Adipocyte (in vitro differentiated cells): ENCODE data around the gene UBL7.

Experiments used
- DNase-seq: peaks from one replicate; pipeline ENCODE4 v3.0.0-alpha.2; 2015; ENCODE audit warnings: low read depth
- H3K27me3 ChIP-seq: replicated peaks from 2 replicates; pipeline ENCODE4 v1.7.0; 2013; ENCODE audit warnings: mild to moderate bottlenecking, low read length, moderate library complexity; ENCODE audit not compliant: control insufficient read depth, insufficient read depth
- H3K36me3 ChIP-seq: 2 replicates; pipeline ENCODE4 v1.7.0; 2013; ENCODE audit warnings: low read length, mild to moderate bottlenecking, moderate library complexity; ENCODE audit not compliant: control insufficient read depth, insufficient read depth, severe bottlenecking
- H3K4me1 ChIP-seq: 2 replicates; pipeline ENCODE4 v1.7.0; 2013; ENCODE audit warnings: mild to moderate bottlenecking, low read length, moderate library complexity; ENCODE audit not compliant: control insufficient read depth, insufficient read depth
- H3K4me3 ChIP-seq: 2 replicates; pipeline ENCODE4 v1.7.0; 2013; ENCODE audit warnings: mild to moderate bottlenecking, low read length, moderate library complexity
- H3K9ac ChIP-seq: 2 replicates; pipeline ENCODE4 v1.7.0; 2013; ENCODE audit warnings: mild to moderate bottlenecking, low read length, moderate library complexity
- H3K9me3 ChIP-seq: 2 replicates; pipeline ENCODE4 v1.7.0; 2013; ENCODE audit warnings: mild to moderate bottlenecking, low read length, moderate library complexity; ENCODE audit not compliant: control insufficient read depth

UBL7 gene, protein sequence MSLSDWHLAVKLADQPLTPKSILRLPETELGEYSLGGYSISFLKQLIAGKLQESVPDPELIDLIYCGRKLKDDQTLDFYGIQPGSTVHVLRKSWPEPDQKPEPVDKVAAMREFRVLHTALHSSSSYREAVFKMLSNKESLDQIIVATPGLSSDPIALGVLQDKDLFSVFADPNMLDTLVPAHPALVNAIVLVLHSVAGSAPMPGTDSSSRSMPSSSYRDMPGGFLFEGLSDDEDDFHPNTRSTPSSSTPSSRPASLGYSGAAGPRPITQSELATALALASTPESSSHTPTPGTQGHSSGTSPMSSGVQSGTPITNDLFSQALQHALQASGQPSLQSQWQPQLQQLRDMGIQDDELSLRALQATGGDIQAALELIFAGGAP

GRCh38 chr15:74460871-74461846, at the start of gene UBL7:
Gene UBL7, minus strand, starts transcription at chr15:74461160. Its CDS starts 2,293 bp downstream, at chr15:74458867.
- H3K4me3 ChIP-seq: peak within 1 kb of the TSS; percentile 99
- no peaks in the 10 kb centered on the region for H3K27me3 ChIP-seq
- no peaks in the 10 kb centered on the region for H3K9me3 ChIP-seq
- DNase-seq: peak; percentile 99
- H3K36me3 ChIP-seq: peaks cover 4% of the 10 kb centered on the region
- H3K9ac ChIP-seq: peak within 1 kb of the TSS; percentile 94
- H3K4me1 ChIP-seq: peaks cover 12% of the 10 kb centered on the region

GRCh38 chr15:74506515-74506840, 45.5 kb upstream of the UBL7 start:
- Histone ChIP-seq H3K9me3 (no peaks in the 10 kb centered on the region), H3K4me3 (no peak overlapping the region), H3K4me1 (no peaks in the 10 kb centered on the region), H3K36me3 (no peaks in the 10 kb centered on the region), H3K27me3 (no peaks in the 10 kb centered on the region), H3K9ac (no peak overlapping the region)
- DNase-seq: no peak

GRCh38 chr15:74505837-74506514, 45.0 kb upstream of the UBL7 start:
- Histone ChIP-seq H3K9me3 (no peaks in the 10 kb centered on the region), H3K4me1 (no peaks in the 10 kb centered on the region), H3K27me3 (no peaks in the 10 kb centered on the region), H3K36me3 (no peaks in the 10 kb centered on the region), H3K9ac (no peak overlapping the region), H3K4me3 (no peak overlapping the region)
- DNase-seq: no peak

DNA sequence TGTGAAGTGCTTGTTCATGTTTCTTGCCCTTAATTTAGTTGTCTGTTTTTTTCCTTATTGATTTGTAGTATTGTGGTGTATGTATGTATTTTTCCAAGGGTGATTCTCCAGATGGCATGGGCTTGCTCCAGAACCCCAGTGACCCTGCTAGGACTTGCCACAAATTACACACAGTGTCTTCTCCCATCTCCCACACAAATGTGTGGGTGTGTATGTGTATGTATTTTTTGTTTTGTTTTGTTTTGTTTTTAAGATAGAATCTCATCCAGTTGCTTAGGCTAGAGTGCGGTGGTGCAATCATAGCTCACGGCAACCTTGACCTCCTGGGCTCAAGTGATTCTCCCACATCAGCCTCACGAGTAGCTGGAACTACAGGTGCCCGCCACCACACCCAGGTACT, 43.9 kb upstream of the UBL7 start:
- DNase-seq: no peak
- Histone ChIP-seq H3K4me1 (no peaks in the 10 kb centered on the region), H3K27me3 (no peaks in the 10 kb centered on the region), H3K9me3 (no peaks in the 10 kb centered on the region), H3K9ac (no peak overlapping the region), H3K4me3 (no peak overlapping the region), H3K36me3 (no peaks in the 10 kb centered on the region)

DNA sequence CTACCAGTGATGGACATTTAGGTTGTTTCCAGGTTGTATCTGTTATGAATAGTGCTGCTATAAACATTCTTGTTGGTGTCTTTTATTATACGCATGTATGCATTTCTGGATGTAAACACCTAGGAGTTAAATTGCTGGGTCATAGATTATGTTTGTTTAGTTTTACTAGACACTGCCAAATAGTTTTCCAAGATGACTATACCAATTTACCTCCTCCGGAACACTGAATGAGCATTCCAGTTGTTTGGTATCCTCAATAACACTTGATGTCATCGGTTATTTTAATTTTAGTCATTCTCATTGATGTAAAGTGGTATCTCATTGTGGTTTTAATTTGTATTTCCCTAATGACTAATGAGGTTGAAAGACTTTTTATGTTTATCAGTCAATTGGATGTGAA, 43.5 kb upstream of the UBL7 start:
- Histone ChIP-seq H3K9me3 (no peaks in the 10 kb centered on the region), H3K27me3 (no peaks in the 10 kb centered on the region), H3K36me3 (no peaks in the 10 kb centered on the region), H3K9ac (no peak overlapping the region), H3K4me1 (no peaks in the 10 kb centered on the region), H3K4me3 (no peak overlapping the region)
- no peak for DNase-seq

- Histone ChIP-seq H3K27me3 (no peaks in the 10 kb centered on the region), H3K4me3 (no peak overlapping the region), H3K4me1 (no peaks in the 10 kb centered on the region), H3K9me3 (no peaks in the 10 kb centered on the region), H3K36me3 (no peaks in the 10 kb centered on the region), H3K9ac (no peak overlapping the region)
- no peak for DNase-seq
These were observed 41.3 kb upstream of the UBL7 start for GRCh38 chr15:74502301-74502700.

GRCh38 chr15:74500401-74500800, 39.4 kb upstream of the UBL7 start:
- H3K9ac ChIP-seq: no peak overlapping the region
- no peaks in the 10 kb centered on the region for H3K27me3 ChIP-seq
- DNase-seq: no peak

GRCh38 chr15:74499366-74499765, 38.4 kb upstream of the UBL7 start:
- Histone ChIP-seq H3K9me3 (no peaks in the 10 kb centered on the region), H3K4me3 (no peak overlapping the region), H3K4me1 (no peaks in the 10 kb centered on the region), H3K27me3 (no peaks in the 10 kb centered on the region), H3K36me3 (no peaks in the 10 kb centered on the region), H3K9ac (no peak overlapping the region)
- DNase-seq: no peak

More at GRCh38 chr15:74500401-74500800, 39.4 kb upstream of the UBL7 start:
- Histone ChIP-seq H3K4me1 (no peaks in the 10 kb centered on the region), H3K36me3 (no peaks in the 10 kb centered on the region), H3K9me3 (no peaks in the 10 kb centered on the region), H3K4me3 (no peak overlapping the region)

GRCh38 chr15:74497584-74497983, 36.6 kb upstream of the UBL7 start:
- H3K36me3 ChIP-seq: no peaks in the 10 kb centered on the region
- H3K9me3 ChIP-seq: no peaks in the 10 kb centered on the region
- DNase-seq: no peak
- no peaks in the 10 kb centered on the region for H3K4me1 ChIP-seq
- H3K9ac ChIP-seq: no peak overlapping the region
- no peaks in the 10 kb centered on the region for H3K27me3 ChIP-seq
- no peak overlapping the region for H3K4me3 ChIP-seq

DNA sequence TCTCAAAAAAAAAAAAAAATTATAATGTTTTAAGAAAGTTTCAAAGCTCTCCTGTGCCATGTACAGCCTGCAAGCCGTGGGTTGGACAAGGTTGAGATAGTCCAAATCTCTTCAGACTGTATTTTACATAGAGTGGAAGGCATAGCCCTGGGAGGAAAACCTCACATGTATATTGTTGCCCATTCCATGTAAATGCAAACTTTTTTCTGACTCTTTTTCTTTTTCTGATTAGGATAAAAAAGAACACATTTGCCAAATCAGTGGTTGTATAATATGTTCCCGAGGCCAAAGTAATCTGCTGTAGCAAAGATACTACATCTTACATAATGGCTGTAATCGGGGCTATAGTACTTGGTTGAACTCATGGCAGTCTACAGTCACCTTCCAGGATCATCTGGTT, 35.7 kb upstream of the UBL7 start:
- H3K4me1 ChIP-seq: no peaks in the 10 kb centered on the region
- H3K36me3 ChIP-seq: no peaks in the 10 kb centered on the region
- no peaks in the 10 kb centered on the region for H3K27me3 ChIP-seq
- no peaks in the 10 kb centered on the region for H3K9me3 ChIP-seq
- H3K4me3 ChIP-seq: no peak overlapping the region
- H3K9ac ChIP-seq: no peak overlapping the region
- no peak for DNase-seq

- Histone ChIP-seq H3K27me3 (no peaks in the 10 kb centered on the region), H3K4me3 (no peak overlapping the region), H3K36me3 (no peaks in the 10 kb centered on the region), H3K9ac (no peak overlapping the region), H3K9me3 (no peaks in the 10 kb centered on the region), H3K4me1 (no peaks in the 10 kb centered on the region)
- no peak for DNase-seq
These were observed 29.4 kb upstream of the UBL7 start for GRCh38 chr15:74490339-74490689.
